ENCODE measurements around the gene ARID1B.

ARID1B gene

DNA sequence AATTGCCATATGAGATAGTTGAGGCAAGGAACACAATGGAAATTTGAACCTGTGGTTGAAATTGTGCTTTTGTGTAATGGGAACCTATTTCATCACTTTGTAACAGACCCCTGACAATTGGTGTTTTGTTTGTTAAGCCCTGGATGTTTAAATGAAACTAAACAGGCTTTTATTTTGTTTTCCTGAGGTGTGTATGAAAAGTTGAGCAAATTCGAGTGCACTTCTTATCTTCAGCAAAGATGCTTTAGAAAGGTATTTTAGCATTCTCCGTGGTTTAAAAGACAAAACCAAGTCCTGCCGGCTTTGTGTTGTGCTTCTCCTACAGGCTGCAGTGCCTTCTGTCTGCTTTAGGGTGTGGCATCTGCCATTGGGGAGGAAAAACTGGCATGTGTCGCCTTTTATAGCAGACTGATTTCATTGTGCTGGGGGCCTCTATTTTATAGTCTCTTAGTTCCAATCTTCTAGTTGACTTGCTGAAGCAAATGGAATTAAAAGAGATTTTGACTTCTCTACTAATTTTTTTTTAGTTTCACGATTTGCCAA is 2.2 kb upstream of the ARID1B start:
- 2% methylated on average over 4 of the region's 5 CpGs for WGBS
- Histone ChIP-seq H3K36me3 (ENCODE audit: insufficient read depth, low read length) (no peaks in the 10 kb centered on the region), H3K4me1 (ENCODE audit: insufficient read depth, low read length) (peaks cover 37% of the 10 kb centered on the region), H3K27me3 (ENCODE audit: insufficient read depth, low read length) (no peaks in the 10 kb centered on the region), H3K9ac (ENCODE audit: low read depth, low read length) (peak overlapping the region; percentile 53; the same call in 1 of the 2 replicates), H3K9me3 (ENCODE audit: insufficient read depth, low read depth, low read length) (no peaks in the 10 kb centered on the region), H3K4me3 (ENCODE audit: low read length) (peak overlapping the region; percentile 32), H3K27ac (ENCODE audit: low read depth, low read length) (peak overlapping the region; percentile 80)

DNA sequence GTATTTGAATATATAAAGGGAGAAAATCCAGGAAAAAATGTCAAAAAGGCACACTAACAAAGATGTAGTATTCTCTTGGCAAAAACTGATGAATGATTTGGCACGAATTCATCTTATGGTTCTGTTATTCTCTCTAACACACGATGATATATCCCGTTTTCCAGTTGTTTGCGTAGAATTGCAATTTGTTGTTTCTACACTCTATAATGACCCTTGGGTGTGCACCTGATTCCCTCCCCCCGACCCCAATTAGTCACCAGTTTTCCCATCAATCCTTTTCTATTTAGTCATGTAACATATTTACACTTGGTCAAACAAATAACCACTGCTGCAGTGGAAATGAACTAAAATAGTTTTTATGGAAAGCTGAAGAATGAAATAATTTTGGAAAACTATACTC is 1.5 kb upstream of the ARID1B start:
- Histone ChIP-seq H3K4me3 (ENCODE audit: low read length) (no peak overlapping the region), H3K4me1 (ENCODE audit: insufficient read depth, low read length) (peaks cover 41% of the 10 kb centered on the region), H3K27me3 (ENCODE audit: insufficient read depth, low read length) (no peaks in the 10 kb centered on the region), H3K9ac (ENCODE audit: low read depth, low read length) (no peak overlapping the region), H3K36me3 (ENCODE audit: insufficient read depth, low read length) (no peaks in the 10 kb centered on the region), H3K27ac (ENCODE audit: low read depth, low read length) (no peak overlapping the region), H3K9me3 (ENCODE audit: insufficient read depth, low read depth, low read length) (no peaks in the 10 kb centered on the region)
- WGBS: 83% methylated on average over 5 of the region's 5 CpGs

DNA sequence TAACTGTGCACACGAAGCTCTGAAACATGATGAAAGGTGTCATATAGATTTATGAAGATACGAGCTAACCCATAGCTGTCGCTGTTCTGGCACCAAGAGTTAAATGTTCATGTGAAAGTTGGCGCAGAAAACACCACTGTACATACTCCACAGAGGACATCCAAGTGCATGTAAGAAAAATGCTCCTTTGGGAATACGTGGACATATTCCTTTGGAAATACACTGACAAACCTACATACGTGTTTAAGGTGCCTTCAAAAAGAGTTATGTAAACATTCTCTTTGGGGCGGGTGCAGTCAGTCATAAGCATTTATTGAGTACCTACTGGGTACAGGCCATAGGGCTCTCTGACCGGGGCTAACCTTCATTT is 723 bp upstream of the ARID1B start:
- Histone ChIP-seq H3K4me1 (ENCODE audit: insufficient read depth, low read length) (peaks cover 49% of the 10 kb centered on the region), H3K9me3 (ENCODE audit: insufficient read depth, low read depth, low read length) (no peaks in the 10 kb centered on the region), H3K36me3 (ENCODE audit: insufficient read depth, low read length) (no peaks in the 10 kb centered on the region), H3K27ac (ENCODE audit: low read depth, low read length) (peak overlapping the region; percentile 97), H3K27me3 (ENCODE audit: insufficient read depth, low read length) (no peaks in the 10 kb centered on the region), H3K9ac (ENCODE audit: low read depth, low read length) (peak overlapping the region; percentile 98), H3K4me3 (ENCODE audit: low read length) (peak overlapping the region; percentile 93)
- 61% methylated on average over 8 of the region's 8 CpGs for WGBS

DNA sequence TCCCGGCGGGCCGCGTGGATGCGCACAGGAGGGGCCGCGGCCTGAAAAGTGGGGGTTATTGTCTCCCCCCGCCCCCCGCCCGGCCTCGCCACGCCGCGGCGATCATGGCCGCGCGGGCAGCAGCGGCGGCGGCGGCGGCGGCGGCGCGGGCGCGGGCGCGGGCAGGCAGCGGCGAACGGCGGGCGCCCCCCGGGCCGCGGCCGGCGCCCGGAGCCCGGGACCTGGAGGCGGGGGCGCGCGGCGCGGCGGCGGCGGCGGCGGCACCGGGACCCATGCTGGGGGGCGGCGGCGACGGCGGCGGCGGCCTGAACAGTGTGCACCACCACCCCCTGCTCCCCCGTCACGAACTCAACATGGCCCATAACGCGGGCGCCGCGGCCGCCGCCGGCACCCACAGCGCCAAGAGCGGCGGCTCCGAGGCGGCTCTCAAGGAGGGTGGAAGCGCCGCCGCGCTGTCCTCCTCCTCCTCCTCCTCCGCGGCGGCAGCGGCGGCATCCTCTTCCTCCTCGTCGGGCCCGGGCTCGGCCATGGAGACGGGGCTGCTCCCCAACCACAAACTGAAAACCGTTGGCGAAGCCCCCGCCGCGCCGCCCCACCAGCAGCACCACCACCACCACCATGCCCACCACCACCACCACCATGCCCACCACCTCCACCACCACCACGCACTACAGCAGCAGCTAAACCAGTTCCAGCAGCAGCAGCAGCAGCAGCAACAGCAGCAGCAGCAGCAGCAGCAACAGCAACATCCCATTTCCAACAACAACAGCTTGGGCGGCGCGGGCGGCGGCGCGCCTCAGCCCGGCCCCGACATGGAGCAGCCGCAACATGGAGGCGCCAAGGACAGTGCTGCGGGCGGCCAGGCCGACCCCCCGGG is 637 bp downstream of the ARID1B start:
- under 1% methylated on average over 113 of the region's 113 CpGs for WGBS
- peak overlapping the region; percentile 97 for H3K27ac ChIP-seq (ENCODE audit: low read depth, low read length)
- H3K27me3 ChIP-seq (ENCODE audit: insufficient read depth, low read length): no peaks in the 10 kb centered on the region
- H3K9me3 ChIP-seq (ENCODE audit: insufficient read depth, low read depth, low read length): no peaks in the 10 kb centered on the region
- no peaks in the 10 kb centered on the region for H3K36me3 ChIP-seq (ENCODE audit: insufficient read depth, low read length)
- H3K4me1 ChIP-seq (ENCODE audit: insufficient read depth, low read length): peaks cover 62% of the 10 kb centered on the region
- peak overlapping the region; percentile 98 for H3K9ac ChIP-seq (ENCODE audit: low read depth, low read length)
- H3K4me3 ChIP-seq (ENCODE audit: low read length): peak overlapping the region; percentile 93

DNA sequence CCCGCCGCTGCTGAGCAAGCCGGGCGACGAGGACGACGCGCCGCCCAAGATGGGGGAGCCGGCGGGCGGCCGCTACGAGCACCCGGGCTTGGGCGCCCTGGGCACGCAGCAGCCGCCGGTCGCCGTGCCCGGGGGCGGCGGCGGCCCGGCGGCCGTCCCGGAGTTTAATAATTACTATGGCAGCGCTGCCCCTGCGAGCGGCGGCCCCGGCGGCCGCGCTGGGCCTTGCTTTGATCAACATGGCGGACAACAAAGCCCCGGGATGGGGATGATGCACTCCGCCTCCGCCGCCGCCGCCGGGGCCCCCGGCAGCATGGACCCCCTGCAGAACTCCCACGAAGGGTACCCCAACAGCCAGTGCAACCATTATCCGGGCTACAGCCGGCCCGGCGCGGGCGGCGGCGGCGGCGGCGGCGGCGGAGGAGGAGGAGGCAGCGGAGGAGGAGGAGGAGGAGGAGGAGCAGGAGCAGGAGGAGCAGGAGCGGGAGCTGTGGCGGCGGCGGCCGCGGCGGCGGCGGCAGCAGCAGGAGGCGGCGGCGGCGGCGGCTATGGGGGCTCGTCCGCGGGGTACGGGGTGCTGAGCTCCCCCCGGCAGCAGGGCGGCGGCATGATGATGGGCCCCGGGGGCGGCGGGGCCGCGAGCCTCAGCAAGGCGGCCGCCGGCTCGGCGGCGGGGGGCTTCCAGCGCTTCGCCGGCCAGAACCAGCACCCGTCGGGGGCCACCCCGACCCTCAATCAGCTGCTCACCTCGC is 1.5 kb downstream of the ARID1B start:
- H3K9ac ChIP-seq (ENCODE audit: low read depth, low read length): peak overlapping the region; percentile 98
- peak overlapping the region; percentile 90 for H3K4me3 ChIP-seq (ENCODE audit: low read length)
- H3K4me1 ChIP-seq (ENCODE audit: insufficient read depth, low read length): peaks cover 63% of the 10 kb centered on the region
- under 1% methylated on average over 87 of the region's 100 CpGs for WGBS
- H3K9me3 ChIP-seq (ENCODE audit: insufficient read depth, low read depth, low read length): no peaks in the 10 kb centered on the region
- H3K36me3 ChIP-seq (ENCODE audit: insufficient read depth, low read length): no peaks in the 10 kb centered on the region
- H3K27me3 ChIP-seq (ENCODE audit: insufficient read depth, low read length): no peaks in the 10 kb centered on the region
- H3K27ac ChIP-seq (ENCODE audit: low read depth, low read length): peak overlapping the region; percentile 90

DNA sequence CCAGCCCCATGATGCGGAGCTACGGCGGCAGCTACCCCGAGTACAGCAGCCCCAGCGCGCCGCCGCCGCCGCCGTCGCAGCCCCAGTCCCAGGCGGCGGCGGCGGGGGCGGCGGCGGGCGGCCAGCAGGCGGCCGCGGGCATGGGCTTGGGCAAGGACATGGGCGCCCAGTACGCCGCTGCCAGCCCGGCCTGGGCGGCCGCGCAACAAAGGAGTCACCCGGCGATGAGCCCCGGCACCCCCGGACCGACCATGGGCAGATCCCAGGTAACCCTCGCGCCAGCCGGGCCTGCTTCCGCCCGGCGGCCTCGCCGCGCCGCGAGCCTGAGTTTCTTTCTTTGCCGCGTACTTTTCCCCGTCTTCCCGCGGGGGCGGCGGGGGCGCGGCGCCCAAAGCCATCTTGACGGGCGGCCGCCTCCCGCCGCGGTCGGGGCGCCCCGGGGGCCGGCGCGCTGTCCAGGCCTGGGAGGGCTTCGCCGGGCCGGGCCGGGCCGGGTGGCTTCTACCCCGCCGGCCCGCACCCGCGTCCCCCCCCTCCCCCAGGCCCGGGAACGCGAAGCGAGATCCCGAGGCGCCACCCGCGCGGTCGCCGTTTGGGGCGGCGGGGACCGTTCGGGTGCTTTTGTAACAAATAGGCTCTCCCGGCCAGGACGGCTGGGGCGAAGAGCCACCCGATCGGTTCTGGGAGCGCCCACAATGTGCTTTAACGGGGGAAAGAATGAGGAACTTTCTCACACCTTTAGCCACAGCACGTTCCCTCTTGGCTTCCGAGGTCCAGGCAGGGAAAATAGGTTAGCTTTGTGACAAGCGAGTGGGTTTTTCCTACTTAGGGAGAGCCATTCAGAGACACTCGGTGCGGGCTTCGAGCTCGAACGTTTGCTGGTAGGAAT is 2.3 kb downstream of the ARID1B start:
- Histone ChIP-seq H3K9me3 (ENCODE audit: insufficient read depth, low read depth, low read length) (no peaks in the 10 kb centered on the region), H3K27me3 (ENCODE audit: insufficient read depth, low read length) (no peaks in the 10 kb centered on the region), H3K4me3 (ENCODE audit: low read length) (peak overlapping the region; percentile 90), H3K36me3 (ENCODE audit: insufficient read depth, low read length) (no peaks in the 10 kb centered on the region), H3K27ac (ENCODE audit: low read depth, low read length) (peak overlapping the region; percentile 90), H3K9ac (ENCODE audit: low read depth, low read length) (peak overlapping the region; percentile 98), H3K4me1 (ENCODE audit: insufficient read depth, low read length) (peaks cover 63% of the 10 kb centered on the region)
- WGBS: under 1% methylated on average over 108 of the region's 108 CpGs

DNA sequence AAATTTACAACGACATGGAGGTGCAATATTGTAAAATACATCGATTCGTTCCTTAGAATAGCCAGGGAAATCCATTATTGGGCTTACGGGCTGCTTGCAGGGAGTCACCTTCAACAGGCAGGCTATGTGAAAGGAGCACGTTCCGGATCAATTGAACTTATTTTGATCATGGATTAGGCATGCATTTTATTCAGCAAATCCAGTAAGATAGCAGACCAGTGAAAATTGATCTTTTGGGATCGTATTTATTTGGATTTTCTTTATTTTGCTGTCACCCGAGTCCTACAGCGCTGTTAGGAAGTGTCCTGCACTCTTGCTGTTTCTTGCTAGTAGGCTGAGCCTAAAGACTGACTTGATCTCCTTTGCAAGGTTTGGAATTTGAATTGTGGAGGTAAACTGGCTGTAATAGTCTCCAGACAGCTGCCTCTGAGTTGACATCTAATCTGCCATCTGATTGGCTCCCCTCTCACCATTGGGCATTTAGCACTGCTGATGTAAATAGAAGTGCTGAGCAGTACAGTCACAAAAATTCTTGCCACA is 3.0 kb downstream of the ARID1B start:
- Histone ChIP-seq H3K4me3 (ENCODE audit: low read length) (peak overlapping the region; percentile 90), H3K9me3 (ENCODE audit: insufficient read depth, low read depth, low read length) (no peaks in the 10 kb centered on the region), H3K9ac (ENCODE audit: low read depth, low read length) (peak overlapping the region; percentile 98), H3K36me3 (ENCODE audit: insufficient read depth, low read length) (peaks cover 3% of the 10 kb centered on the region; the same call in 1 of the 2 replicates), H3K27me3 (ENCODE audit: insufficient read depth, low read length) (no peaks in the 10 kb centered on the region), H3K4me1 (ENCODE audit: insufficient read depth, low read length) (peaks cover 58% of the 10 kb centered on the region), H3K27ac (ENCODE audit: low read depth, low read length) (peak overlapping the region; percentile 62)
- WGBS: 1% methylated on average over 9 of the region's 9 CpGs

DNA sequence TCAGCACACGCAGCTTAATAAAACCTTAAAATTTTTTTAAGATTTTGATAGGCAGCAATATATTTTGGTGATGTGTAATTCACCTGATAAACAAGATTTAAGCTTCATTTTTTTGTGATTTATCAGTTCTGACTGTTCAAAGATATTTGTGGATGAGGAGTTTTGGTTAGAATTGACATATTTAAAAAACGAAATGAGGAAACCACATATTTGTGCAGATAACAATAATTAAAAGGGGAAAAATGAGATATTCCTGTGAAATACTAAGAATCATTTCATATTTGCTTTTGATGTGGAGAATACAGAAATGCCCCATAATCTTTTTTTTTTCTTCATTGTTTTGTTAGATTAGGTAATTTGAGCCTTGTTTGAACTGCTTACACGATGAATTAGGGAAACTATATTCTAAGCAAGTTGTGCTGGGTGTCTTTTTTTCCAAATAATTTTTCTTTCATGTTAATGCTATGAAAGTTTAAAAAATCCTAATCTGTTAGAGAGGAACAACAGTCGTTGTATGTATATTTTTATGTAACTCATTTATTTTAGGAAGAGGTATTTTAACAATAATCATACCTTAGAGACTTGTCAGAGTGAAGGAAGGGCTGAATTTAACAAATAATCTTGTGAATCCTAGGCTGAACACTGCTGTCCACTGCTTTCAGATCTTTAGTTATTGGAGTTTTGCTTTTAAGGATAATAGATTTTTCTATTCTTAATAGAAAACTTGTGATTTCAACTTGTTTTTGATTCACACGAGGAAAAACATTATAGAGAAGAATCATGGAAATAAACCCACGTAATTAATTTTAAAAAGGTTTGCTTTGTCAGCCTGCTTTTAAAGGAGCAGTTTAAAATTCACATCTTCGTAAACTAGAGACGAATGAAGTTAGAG is 4.0 kb downstream of the ARID1B start:
- Histone ChIP-seq H3K9ac (ENCODE audit: low read depth, low read length) (no peak overlapping the region), H3K27me3 (ENCODE audit: insufficient read depth, low read length) (no peaks in the 10 kb centered on the region), H3K9me3 (ENCODE audit: insufficient read depth, low read depth, low read length) (no peaks in the 10 kb centered on the region), H3K36me3 (ENCODE audit: insufficient read depth, low read length) (peaks cover 8% of the 10 kb centered on the region; the same call in 1 of the 2 replicates), H3K27ac (ENCODE audit: low read depth, low read length) (no peak overlapping the region), H3K4me3 (ENCODE audit: low read length) (peak overlapping the region; percentile 90), H3K4me1 (ENCODE audit: insufficient read depth, low read length) (peaks cover 53% of the 10 kb centered on the region)
- 62% methylated on average over 5 of the region's 8 CpGs for WGBS

DNA sequence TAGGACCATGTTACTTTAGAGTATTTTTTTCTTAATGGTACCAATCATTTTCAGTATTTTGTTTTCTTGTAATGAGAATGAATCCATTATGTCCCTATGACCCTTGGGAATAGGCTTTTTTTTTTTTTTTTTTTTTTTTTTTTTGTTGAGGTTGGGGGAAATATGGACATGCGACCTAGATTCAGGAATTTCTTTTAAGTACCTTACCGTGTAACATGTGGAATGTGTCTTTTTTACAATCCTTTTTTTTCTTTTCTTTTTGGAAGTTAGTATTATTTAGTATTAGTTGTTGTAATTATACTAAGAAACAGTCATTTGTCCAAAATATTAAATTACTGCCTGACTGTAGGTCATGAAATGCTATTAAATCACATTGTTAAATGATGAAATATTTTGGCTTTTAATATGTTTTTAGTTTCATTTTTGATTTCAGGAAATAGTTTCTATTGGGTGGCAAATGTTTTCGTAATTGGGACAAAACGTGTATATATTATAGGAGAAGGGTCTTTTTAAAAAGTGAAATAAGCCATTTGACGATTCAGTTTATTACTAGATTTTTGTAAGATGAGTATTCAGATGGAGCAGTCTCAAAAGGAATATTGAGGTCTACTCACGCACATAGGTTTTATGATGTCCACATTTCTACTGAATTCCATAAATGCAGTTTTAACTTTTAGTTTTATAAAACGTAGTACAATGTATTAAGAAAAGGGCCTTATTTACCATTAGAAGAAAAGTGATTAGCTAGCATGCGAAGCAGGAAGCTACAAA is 4.9 kb downstream of the ARID1B start:
- Histone ChIP-seq H3K4me3 (ENCODE audit: low read length) (peak overlapping the region; percentile 90), H3K36me3 (ENCODE audit: insufficient read depth, low read length) (peaks cover 8% of the 10 kb centered on the region; the same call in 1 of the 2 replicates), H3K27ac (ENCODE audit: low read depth, low read length) (no peak overlapping the region), H3K9ac (ENCODE audit: low read depth, low read length) (no peak overlapping the region; the same call in 1 of the 2 replicates), H3K4me1 (ENCODE audit: insufficient read depth, low read length) (peaks cover 48% of the 10 kb centered on the region), H3K9me3 (ENCODE audit: insufficient read depth, low read depth, low read length) (no peaks in the 10 kb centered on the region), H3K27me3 (ENCODE audit: insufficient read depth, low read length) (no peaks in the 10 kb centered on the region)
- WGBS: 84% methylated on average over 6 of the region's 8 CpGs

Data from HUES64 (cell line).